ENCODE data around the gene TPI1.
"Not testable (repeated sequence)": the region's sequence is repeated elsewhere in the genome, so short reads cannot be mapped to it uniquely, and the experiment has no call there.

The TPI1 gene

DNA sequence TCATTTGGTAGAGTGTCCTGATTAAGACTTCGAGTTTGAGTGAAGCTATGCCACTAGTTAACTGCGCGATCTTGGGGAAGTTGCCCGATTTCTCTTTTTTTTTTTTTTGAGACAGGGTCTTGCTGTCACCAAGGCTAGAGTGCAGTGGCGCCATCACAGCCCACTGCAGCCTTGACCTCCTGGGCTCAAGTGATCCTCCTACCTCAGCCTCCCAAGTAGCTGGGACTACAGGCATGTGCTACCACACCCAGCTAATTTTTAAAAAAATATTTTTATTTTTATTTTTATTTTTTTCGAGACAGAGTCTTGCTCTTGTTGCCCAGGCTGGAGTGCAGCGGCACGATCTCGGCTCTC lies 6.7 kb downstream of the TPI1 start:
- H3K27me3 ChIP-seq (ENCODE audit: control insufficient read depth in 1 of 2, insufficient read depth in 2 of 2, low read length in 2 of 2); H3K9me3 ChIP-seq (ENCODE audit: low read length): not testable (repeated sequence)
- peak overlapping the region; percentile 91 for H3K9ac ChIP-seq (ENCODE audit: low read length)
- H3K4me1 ChIP-seq (ENCODE audit: insufficient read depth, low read length): peaks cover 22% of the 10 kb centered on the region
- H3K27ac ChIP-seq (ENCODE audit: low read depth, low read length): peak overlapping the region; percentile 90
- peak overlapping the region; percentile 92 to 98 for H3K4me3 ChIP-seq (ENCODE audit: low read depth in 1 of 2, low read length in 2 of 2)
- H3K36me3 ChIP-seq (ENCODE audit: insufficient read depth, low read length): peaks cover 21% of the 10 kb centered on the region

DNA sequence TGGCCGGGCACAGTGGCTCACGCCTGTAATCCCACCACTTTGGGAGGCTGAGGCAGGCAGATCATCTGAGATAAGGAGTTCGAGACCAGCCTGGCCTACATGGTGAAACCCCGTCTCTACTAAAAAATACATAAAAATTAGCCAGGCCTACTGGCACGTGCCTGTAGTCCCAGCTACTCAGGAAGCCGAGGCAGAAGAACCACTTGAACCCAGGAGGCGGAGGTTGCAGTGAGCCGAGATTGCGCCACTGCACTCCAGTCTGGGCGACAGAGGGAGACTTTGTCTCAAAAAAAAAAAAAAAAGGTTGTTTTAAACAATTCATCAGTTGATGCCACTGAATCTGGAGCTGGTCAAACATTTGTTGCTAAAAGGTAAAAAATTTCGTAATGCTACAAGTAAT lies 12.5 kb downstream of the TPI1 start:
- H3K27ac ChIP-seq (ENCODE audit: low read depth, low read length); H3K9me3 ChIP-seq (ENCODE audit: low read length); H3K27me3 ChIP-seq (ENCODE audit: control insufficient read depth in 1 of 2, insufficient read depth in 2 of 2, low read length in 2 of 2); H3K9ac ChIP-seq (ENCODE audit: low read length); H3K4me3 ChIP-seq (ENCODE audit: low read depth in 1 of 2, low read length in 2 of 2); H3K4me1 ChIP-seq (ENCODE audit: insufficient read depth, low read length): not testable (repeated sequence)
- peaks cover 11% of the 10 kb centered on the region for H3K36me3 ChIP-seq (ENCODE audit: insufficient read depth, low read length)

DNA sequence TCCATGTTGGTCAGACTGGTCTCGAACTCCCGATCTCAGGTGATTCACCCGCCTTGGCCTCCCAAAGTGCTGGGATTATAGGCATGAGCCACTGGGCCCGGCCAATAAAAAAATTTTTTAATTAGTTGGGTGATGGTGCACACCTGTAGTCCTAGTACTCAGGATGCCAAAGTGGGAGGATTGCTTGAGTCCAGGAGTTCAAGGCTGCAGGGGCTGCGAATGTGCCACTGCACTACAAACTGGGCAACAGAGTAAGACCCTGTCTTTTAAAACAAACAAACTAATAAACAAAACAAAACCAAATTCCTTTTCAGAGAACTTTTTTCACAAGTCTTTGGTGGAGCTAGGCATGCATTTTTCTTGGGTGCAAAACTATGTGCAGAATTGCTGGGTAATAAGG lies 15.9 kb downstream of the TPI1 start:
- Histone ChIP-seq H3K4me3 (ENCODE audit: low read depth in 1 of 2, low read length in 2 of 2) (no peak overlapping the region), H3K9ac (ENCODE audit: low read length) (no peak overlapping the region), H3K36me3 (ENCODE audit: insufficient read depth, low read length) (peaks cover 12% of the 10 kb centered on the region), H3K9me3 (ENCODE audit: low read length) (no peaks in the 10 kb centered on the region), H3K27me3 (ENCODE audit: control insufficient read depth in 1 of 2, insufficient read depth in 2 of 2, low read length in 2 of 2) (no peaks in the 10 kb centered on the region), H3K4me1 (ENCODE audit: insufficient read depth, low read length) (no peaks in the 10 kb centered on the region), H3K27ac (ENCODE audit: low read depth, low read length) (no peak overlapping the region)

DNA sequence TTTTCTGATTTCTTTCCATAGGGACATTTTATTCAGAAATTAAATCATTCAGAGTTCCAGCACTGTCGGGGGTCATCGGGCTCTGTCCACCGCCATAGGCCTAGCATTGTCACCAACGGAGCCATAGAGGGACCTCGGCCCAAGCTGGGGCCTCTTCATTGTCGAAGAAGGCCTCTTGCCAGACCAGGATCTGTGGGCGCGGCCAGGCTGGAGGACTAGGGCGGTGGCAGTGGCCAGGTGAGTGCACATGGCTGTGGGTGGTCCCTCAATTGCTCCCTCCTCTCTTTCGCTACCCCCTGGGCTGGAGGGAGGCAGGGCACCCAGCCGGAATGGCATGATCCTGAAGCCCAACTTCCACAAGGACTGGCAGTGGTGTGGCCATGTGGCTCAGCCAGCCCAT lies 16.4 kb downstream of the TPI1 start:
- Histone ChIP-seq H3K9me3 (ENCODE audit: low read length) (no peaks in the 10 kb centered on the region), H3K36me3 (ENCODE audit: insufficient read depth, low read length) (peaks cover 12% of the 10 kb centered on the region), H3K27me3 (ENCODE audit: control insufficient read depth in 1 of 2, insufficient read depth in 2 of 2, low read length in 2 of 2) (no peaks in the 10 kb centered on the region), H3K9ac (ENCODE audit: low read length) (no peak overlapping the region), H3K4me1 (ENCODE audit: insufficient read depth, low read length) (no peaks in the 10 kb centered on the region), H3K4me3 (ENCODE audit: low read depth in 1 of 2, low read length in 2 of 2) (no peak overlapping the region), H3K27ac (ENCODE audit: low read depth, low read length) (no peak overlapping the region)

DNA sequence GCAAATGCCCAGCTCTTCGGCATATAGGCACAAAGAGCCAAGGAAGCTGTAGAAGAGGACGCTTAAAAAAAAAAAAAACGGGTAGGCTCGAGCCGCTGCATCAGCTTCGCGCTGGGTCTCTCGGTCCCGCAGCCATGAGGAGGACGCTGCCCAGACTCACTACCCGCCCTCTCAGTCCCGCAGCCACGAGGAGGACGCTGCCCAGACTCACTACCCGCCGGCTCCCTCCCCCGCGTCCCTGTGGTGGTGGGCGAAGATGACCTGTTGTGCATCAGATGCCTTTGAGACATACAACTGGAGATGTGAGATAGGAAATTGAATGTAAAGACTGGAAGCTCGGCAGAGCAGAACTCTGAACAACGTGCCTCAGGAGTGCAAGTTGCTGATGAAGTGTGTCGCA lies 17.2 kb downstream of the TPI1 start:
- Histone ChIP-seq H3K27me3 (ENCODE audit: control insufficient read depth in 1 of 2, insufficient read depth in 2 of 2, low read length in 2 of 2) (no peaks in the 10 kb centered on the region), H3K4me3 (ENCODE audit: low read depth in 1 of 2, low read length in 2 of 2) (no peak overlapping the region), H3K4me1 (ENCODE audit: insufficient read depth, low read length) (no peaks in the 10 kb centered on the region), H3K9ac (ENCODE audit: low read length) (no peak overlapping the region), H3K9me3 (ENCODE audit: low read length) (no peaks in the 10 kb centered on the region), H3K36me3 (ENCODE audit: insufficient read depth, low read length) (peaks cover 12% of the 10 kb centered on the region), H3K27ac (ENCODE audit: low read depth, low read length) (no peak overlapping the region)

DNA sequence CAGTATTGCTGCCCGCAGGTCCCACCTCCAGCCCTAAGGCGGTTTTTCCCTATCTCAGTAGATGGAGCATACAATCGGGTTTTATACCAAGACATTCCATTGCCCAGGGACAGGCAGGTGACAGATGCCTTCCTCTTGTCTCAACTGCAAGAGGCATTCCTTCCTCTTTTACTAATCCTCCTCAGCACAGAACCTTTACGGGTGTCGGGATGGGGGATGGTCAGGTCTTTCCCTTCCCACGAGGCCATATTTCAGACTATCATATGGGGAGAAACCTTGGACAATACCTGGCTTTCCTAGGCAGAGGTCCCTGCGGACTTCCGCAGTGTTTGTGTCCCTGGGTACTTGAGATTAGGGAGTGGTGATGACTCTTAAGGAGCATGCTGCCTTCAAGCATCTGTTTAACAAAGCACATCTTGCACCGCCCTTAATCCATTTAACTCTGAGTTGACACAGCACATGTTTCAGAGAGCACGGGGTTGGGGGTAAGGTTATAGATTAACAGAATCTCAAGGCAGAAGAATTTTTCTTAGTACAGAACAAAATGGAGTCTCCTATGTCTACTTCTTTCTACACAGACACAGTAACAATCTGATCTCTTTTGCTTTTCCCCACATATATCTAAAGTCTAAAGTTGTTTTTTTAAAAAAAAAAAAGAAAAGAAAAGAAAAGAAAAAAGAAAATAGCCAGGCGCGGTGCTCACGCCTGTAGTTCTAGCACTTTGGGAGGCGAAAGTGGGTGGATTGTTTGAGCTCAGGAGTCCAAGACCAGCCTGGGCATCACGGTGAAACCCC lies 19.1 kb downstream of the TPI1 start:
- not testable (repeated sequence) for H3K9me3 ChIP-seq (ENCODE audit: low read length); H3K27ac ChIP-seq (ENCODE audit: low read depth, low read length); H3K9ac ChIP-seq (ENCODE audit: low read length); H3K27me3 ChIP-seq (ENCODE audit: control insufficient read depth in 1 of 2, insufficient read depth in 2 of 2, low read length in 2 of 2); H3K4me3 ChIP-seq (ENCODE audit: low read depth in 1 of 2, low read length in 2 of 2); H3K4me1 ChIP-seq (ENCODE audit: insufficient read depth, low read length)
- peaks cover 12% of the 10 kb centered on the region for H3K36me3 ChIP-seq (ENCODE audit: insufficient read depth, low read length)

DNA sequence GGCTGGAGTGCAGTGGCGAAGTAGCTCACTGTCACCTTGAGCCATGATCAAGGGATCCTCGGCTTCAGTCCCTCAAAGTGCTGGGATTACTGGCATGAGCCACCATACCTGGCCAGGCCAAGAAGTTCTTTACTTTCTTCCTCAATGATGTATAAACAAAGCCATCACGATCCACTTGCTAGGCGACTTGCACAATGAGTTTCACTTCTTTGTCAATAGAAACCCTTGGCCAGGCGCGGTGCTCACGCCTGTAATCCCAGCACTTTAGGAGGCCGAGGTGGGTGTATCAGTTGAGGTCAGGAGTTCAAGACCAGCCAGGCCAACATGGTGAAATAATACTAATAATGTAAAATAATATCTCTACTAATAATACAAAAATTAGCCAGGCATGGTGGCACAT lies 20.1 kb downstream of the TPI1 start:
- H3K9ac ChIP-seq (ENCODE audit: low read length): no peak overlapping the region
- no peaks in the 10 kb centered on the region for H3K27me3 ChIP-seq (ENCODE audit: control insufficient read depth in 1 of 2, insufficient read depth in 2 of 2, low read length in 2 of 2)
- peaks cover 11% of the 10 kb centered on the region for H3K4me1 ChIP-seq (ENCODE audit: insufficient read depth, low read length)
- H3K36me3 ChIP-seq (ENCODE audit: insufficient read depth, low read length): peaks cover 12% of the 10 kb centered on the region
- no peaks in the 10 kb centered on the region for H3K9me3 ChIP-seq (ENCODE audit: low read length)
- H3K27ac ChIP-seq (ENCODE audit: low read depth, low read length): no peak overlapping the region
- H3K4me3 ChIP-seq (ENCODE audit: low read depth in 1 of 2, low read length in 2 of 2): no peak overlapping the region

DNA sequence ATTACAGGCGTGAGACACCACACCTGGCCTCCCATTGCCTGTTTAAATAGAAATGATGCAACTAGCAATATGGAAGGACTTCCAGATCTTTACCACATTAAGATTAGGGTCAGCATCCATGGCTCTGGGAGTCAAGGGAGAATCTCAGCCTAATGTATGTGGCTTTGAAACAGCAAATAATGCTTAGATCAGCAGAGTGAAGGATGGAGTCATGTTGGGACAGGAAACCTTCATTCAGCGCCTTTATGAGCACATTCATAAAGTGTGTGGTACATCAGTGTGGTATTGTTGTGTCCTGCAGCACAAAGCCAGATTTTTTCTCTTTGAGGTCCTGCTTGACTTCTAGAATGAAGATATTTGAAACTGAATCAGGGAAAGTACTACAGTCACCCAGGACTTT lies 21.0 kb downstream of the TPI1 start:
- no peak overlapping the region for H3K9ac ChIP-seq (ENCODE audit: low read length)
- no peaks in the 10 kb centered on the region for H3K27me3 ChIP-seq (ENCODE audit: control insufficient read depth in 1 of 2, insufficient read depth in 2 of 2, low read length in 2 of 2)
- no peak overlapping the region for H3K4me3 ChIP-seq (ENCODE audit: low read depth in 1 of 2, low read length in 2 of 2)
- H3K27ac ChIP-seq (ENCODE audit: low read depth, low read length): no peak overlapping the region
- no peaks in the 10 kb centered on the region for H3K9me3 ChIP-seq (ENCODE audit: low read length)
- H3K36me3 ChIP-seq (ENCODE audit: insufficient read depth, low read length): peaks cover 11% of the 10 kb centered on the region
- H3K4me1 ChIP-seq (ENCODE audit: insufficient read depth, low read length): peaks cover 11% of the 10 kb centered on the region

DNA sequence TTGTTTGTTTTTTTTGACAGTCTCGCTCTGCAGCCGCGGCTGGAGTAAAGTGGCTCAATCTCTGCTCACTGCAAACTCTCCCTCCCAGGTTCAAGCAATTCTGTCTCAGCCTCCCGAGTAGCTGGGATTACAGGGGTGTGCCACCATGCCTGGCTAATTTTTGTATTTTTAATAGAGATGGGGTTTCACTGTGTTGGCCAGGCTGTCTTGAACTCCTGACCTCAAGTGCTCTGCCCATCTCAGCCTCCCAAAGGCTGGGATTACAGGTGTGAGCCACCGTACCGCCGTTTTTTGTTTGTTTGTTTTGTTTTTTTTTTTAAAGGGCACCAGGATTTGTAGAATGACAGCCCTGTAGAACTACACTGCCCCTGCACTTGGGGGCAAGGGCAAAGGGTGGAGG lies 21.5 kb downstream of the TPI1 start:
- H3K9ac ChIP-seq (ENCODE audit: low read length); H3K4me3 ChIP-seq (ENCODE audit: low read depth in 1 of 2, low read length in 2 of 2); H3K27me3 ChIP-seq (ENCODE audit: control insufficient read depth in 1 of 2, insufficient read depth in 2 of 2, low read length in 2 of 2); H3K9me3 ChIP-seq (ENCODE audit: low read length); H3K36me3 ChIP-seq (ENCODE audit: insufficient read depth, low read length); H3K27ac ChIP-seq (ENCODE audit: low read depth, low read length): not testable (repeated sequence)
- H3K4me1 ChIP-seq (ENCODE audit: insufficient read depth, low read length): peaks cover 11% of the 10 kb centered on the region

DNA sequence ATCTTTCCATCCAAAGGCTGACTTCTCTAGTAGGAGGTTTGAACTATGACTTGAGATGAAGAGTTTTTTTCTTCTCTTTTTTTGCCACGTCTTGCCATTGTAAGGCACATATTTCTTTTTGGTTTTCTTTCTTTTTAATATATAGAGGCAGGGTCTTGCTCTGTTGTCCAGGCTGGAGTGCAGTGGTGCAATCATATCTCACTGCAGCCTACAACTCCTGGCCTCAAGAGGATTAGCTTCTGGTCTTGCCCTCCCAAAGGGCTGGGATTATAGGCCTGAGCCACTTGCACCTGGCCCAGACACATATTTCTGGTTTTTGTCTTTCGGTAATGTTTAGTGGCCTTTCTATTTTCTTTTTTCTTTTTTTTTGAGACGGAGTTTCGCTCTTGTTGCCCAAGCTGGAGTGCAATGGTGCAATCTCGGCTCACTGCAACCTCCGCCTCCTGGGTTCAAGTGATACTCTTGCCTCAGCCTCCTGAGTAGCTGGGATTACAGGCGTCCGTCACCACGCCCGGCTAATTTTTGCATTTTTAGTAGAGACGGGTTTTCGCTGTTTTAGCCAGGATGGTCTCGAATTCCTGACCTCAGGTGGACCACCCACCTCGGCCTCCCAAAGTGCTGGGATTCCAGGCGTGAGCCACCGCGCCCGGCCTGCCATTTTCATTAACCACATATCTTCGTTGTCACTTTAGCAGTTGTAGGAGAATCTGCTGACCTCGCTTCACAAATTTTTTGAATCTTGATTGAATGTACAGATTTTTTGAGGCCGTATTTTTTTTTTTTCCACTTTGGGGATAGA lies 22.6 kb downstream of the TPI1 start:
- not testable (repeated sequence) for H3K27me3 ChIP-seq (ENCODE audit: control insufficient read depth in 1 of 2, insufficient read depth in 2 of 2, low read length in 2 of 2); H3K9me3 ChIP-seq (ENCODE audit: low read length); H3K36me3 ChIP-seq (ENCODE audit: insufficient read depth, low read length)
- peak overlapping the region; percentile 90 for H3K27ac ChIP-seq (ENCODE audit: low read depth, low read length)
- peaks cover 11% of the 10 kb centered on the region for H3K4me1 ChIP-seq (ENCODE audit: insufficient read depth, low read length)
- H3K9ac ChIP-seq (ENCODE audit: low read length): peak overlapping the region; percentile 70
- H3K4me3 ChIP-seq (ENCODE audit: low read depth in 1 of 2, low read length in 2 of 2): peak overlapping the region in 1 of 2 donors; percentile 51

DNA sequence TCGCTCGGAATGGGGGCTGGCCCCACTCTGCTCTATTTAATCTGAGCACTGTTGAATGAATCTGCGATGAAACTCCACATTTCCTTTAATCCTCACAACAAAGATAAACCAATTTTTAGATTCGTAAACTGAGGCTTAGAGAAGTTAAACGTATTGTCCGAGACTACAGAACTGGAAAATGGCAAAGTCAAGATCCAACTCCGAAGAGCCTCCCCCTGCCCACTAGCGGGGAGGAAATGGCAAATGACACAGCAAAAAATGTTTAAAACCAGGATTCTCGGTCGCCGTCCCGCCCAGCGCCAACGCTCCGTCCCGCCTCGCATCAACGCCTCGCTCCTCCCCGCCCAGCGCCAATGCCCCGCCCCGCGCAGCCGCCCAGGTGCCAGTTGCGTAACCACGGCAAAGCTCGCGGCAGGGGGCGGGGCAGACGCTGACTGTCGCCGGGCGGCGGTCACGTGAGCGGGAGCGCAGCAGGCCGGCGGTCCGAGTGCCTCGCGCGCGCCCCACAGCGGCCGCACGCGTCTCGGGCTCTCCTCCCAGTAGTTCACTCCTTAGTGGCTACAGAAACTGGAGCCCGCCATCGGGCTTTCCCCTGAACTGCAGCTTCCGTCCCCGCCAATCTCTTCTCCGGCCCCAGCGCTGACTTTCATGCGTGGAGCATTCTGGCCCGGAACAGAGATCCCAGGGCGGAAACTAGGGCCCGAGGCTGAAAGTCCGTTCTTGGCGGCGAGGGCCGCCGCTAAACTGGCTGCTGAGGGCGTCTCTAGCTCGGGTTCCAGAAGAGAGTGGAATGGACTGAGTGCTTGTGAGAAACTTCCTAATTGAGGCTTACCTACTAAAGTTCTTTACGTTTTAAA lies 23.7 kb downstream of the TPI1 start:
- peak overlapping the region; percentile 58 to 82 for H3K4me3 ChIP-seq (ENCODE audit: low read depth in 1 of 2, low read length in 2 of 2)
- H3K4me1 ChIP-seq (ENCODE audit: insufficient read depth, low read length): peaks cover 11% of the 10 kb centered on the region

More for the DNA sequence above, 23.7 kb downstream of the TPI1 start:
- no peaks in the 10 kb centered on the region for H3K27me3 ChIP-seq (ENCODE audit: control insufficient read depth in 1 of 2, insufficient read depth in 2 of 2, low read length in 2 of 2)
- H3K9me3 ChIP-seq (ENCODE audit: low read length): no peaks in the 10 kb centered on the region
- peak overlapping the region; percentile 91 for H3K9ac ChIP-seq (ENCODE audit: low read length)
- H3K36me3 ChIP-seq (ENCODE audit: insufficient read depth, low read length): no peaks in the 10 kb centered on the region
- peak overlapping the region; percentile 90 for H3K27ac ChIP-seq (ENCODE audit: low read depth, low read length)
